GM18499 (cell line): ENCODE results near the gene PIGQ.

Source experiments
- ATAC-seq: cut with Tn5 transposase; IDR thresholded peaks from one replicate; pipeline ENCODE4 v1.9.1; 2021; ENCODE audit warnings: moderate number of reproducible peaks; ENCODE audit not compliant: insufficient read depth, unreplicated experiment

PIGQ gene

GRCh38 chr16:625117-625976, 55.6 kb downstream of the PIGQ start:
- ATAC-seq: no peak

- no peak for ATAC-seq
Observed at GRCh38 chr16:625977-626765, 56.4 kb downstream of the PIGQ start.

GRCh38 chr16:626787-627453, 57.2 kb downstream of the PIGQ start:
- ATAC-seq: no peak

- no peak for ATAC-seq
Observed at GRCh38 chr16:627454-628239, 57.9 kb downstream of the PIGQ start.

- no peak for ATAC-seq
Observed at GRCh38 chr16:628321-629061, 58.7 kb downstream of the PIGQ start.

- no peak for ATAC-seq
Observed at GRCh38 chr16:629185-629832, 59.5 kb downstream of the PIGQ start.

GRCh38 chr16:629833-630248, 60.1 kb downstream of the PIGQ start:
- ATAC-seq: no peak

GRCh38 chr16:630249-630814, 60.6 kb downstream of the PIGQ start:
- ATAC-seq: no peak

- no peak for ATAC-seq
Observed at GRCh38 chr16:630815-631405, 61.1 kb downstream of the PIGQ start, which contains the start of gene WFIKKN1. Gene WFIKKN1, plus strand, starts transcription at chr16:630985. Its CDS starts 269 bp downstream, at chr16:631254.

GRCh38 chr16:631808-632358, 62.1 kb downstream of the PIGQ start:
- ATAC-seq: no peak

GRCh38 chr16:632486-633335, 62.9 kb downstream of the PIGQ start:
- ATAC-seq: no peak

- no peak for ATAC-seq
Observed at GRCh38 chr16:633336-634050, 63.7 kb downstream of the PIGQ start.
